Spleen (tissue), 11 donors: ENCODE measurements around the gene PPP1R12B. TPM values are rescaled to one million over a fixed set of nuclear protein-coding genes. Genes with fewer than 3 reads are reported as not detected.
"Not testable (repeated sequence)": the region's sequence is repeated elsewhere in the genome, so short reads cannot be mapped to it uniquely, and the experiment has no call there.

ENCODE experiments used
- DNase-seq: peaks from one replicate; pipeline ENCODE4 v3.0.0-alpha.2; 2020
- H3K27ac ChIP-seq, 8 donors: fragments of 200-600 bp; sonication (generic) in 7 of 8; 1 replicate in 4 of 8; 2 replicates in 4 of 8; pipeline versions ENCODE4 v1.5.0 to v1.8.0; 2016 to 2021; ENCODE audit warnings: inconsistent platforms in 4 of 8, mild to moderate bottlenecking in 4 of 8, moderate library complexity in 1 of 8
- H3K27me3 ChIP-seq, 7 donors: fragments of 200-600 bp; sonication (generic) in 6 of 7; replicated peaks in 1 of 7; 1 replicate in 4 of 7; 2 replicates in 3 of 7; pipeline versions ENCODE4 v1.5.0 to v1.8.0; 2016 to 2021; ENCODE audit warnings: inconsistent platforms in 3 of 7, mild to moderate bottlenecking in 1 of 7
- H3K36me3 ChIP-seq, 6 donors: fragments of 200-600 bp; sonication (generic) in 5 of 6; 1 replicate in 4 of 6; 2 replicates in 2 of 6; pipeline versions ENCODE4 v1.5.0 to v1.8.0; 2016 to 2021; ENCODE audit warnings: inconsistent platforms in 2 of 6
- H3K4me1 ChIP-seq, 6 donors: fragments of 200-600 bp; sonication (generic) in 5 of 6; 1 replicate in 3 of 6; 2 replicates in 3 of 6; pipeline versions ENCODE4 v1.5.0 to v1.8.0; 2016 to 2021; ENCODE audit warnings: inconsistent platforms in 3 of 6
- H3K4me3 ChIP-seq, 8 donors: fragments of 200-600 bp; sonication (generic) in 7 of 8; 1 replicate in 4 of 8; 2 replicates in 4 of 8; pipeline versions ENCODE4 v1.5.0 to v1.8.0; 2016 to 2021; ENCODE audit warnings: inconsistent platforms in 4 of 8, mild to moderate bottlenecking in 4 of 8, moderate library complexity in 2 of 8
- H3K9me3 ChIP-seq, 8 donors: fragments of 200-600 bp; sonication (generic) in 7 of 8; 1 replicate in 4 of 8; 2 replicates in 4 of 8; pipeline versions ENCODE4 v1.5.0 to v1.8.0; 2016 to 2021; ENCODE audit warnings: inconsistent platforms in 4 of 8
- POLR2A ChIP-seq, 3 donors: fragments of 450-650 bp; IDR thresholded peaks; one replicate each; pipeline ENCODE4 v1.5.1; 2017; ENCODE audit warnings: antibody characterized with exemption in 3 of 3, mild to moderate bottlenecking in 1 of 3
- POLR2AphosphoS5 ChIP-seq, 3 donors: sonication (generic); formaldehyde crosslinking; IDR thresholded peaks; one replicate each; pipeline ENCODE4 v1.5.1; 2017; ENCODE audit warnings: antibody characterized with exemption in 3 of 3
- WGBS, 5 donors: extraction: QIAGEN DNeasy Blood & Tissue Kit in 3 of 5; methylation state at CpG; one replicate each; pipeline versions ENCODE4 v1.1.5 to v1.1.7; 2013 to 2018; 5-methylcytosine and 5-hydroxymethylcytosine counted together
- intact Hi-C: fragments of 100-400 bp; cut with DNase I; formaldehyde crosslinking; loops from one replicate; pipeline ENCODE4 v1.15.0; 2023; ENCODE audit warnings: low total_unique reads
- polyA plus RNA-seq, 3 donors: library from polyadenylated mRNA; stranded (reverse); fragments of 200-250 nt; gene quantifications; one replicate each; pipeline ENCODE4 v1.2.1, GENCODE V29; 2013
- total RNA-seq, 7 donors: library from RNA; depleted of rRNA in 3 of 7; stranded (reverse); fragments of >200 nt in 3 of 7; fragmentation: NEBNext Ultra II Directional in 4 of 7; extraction: Animal tissue kit (Norgen Biotek cat#: 25700) in 4 of 7; gene quantifications; one replicate each; pipeline versions ENCODE4 v1.1.0 to v1.2.1, GENCODE V29; 2016 to 2021
- TF ChIP-seq, protein P1 (sequence below), 11 experiments: fragments of 200-600 bp in 7 of 11; fragments of 450-650 bp in 4 of 11; sonication (generic) in 4 of 11; IDR thresholded peaks in 8 of 11; conservative IDR thresholded peaks in 3 of 11; 1 replicate in 7 of 11; 2 replicates in 4 of 11; pipeline versions ENCODE4 v1.4.0 to v1.8.0; 2016 to 2021; ENCODE audit warnings: antibody characterized with exemption in 11 of 11, inconsistent platforms in 4 of 11, mild to moderate bottlenecking in 1 of 11
- donor health status: healthy with polysubstance abuse.
- donor health status: DM: no; HTN: no; CAD: no; lungs with moderate emphysema.
- donor health status: DM: no; HTN: no; CAD: no.
- donor health status: Bipolar disorder and iron deficiency.
- donor health status: healthy.
- donor health status: DM: no; HTN: no; CAD: no.
- donor health status: DM: yes; HTN: yes; CAD: no.

The PPP1R12B gene
- total and polyA plus RNA-seq, 10 donors: 2.4 to 124 (median 73.7) TPM

DNA sequence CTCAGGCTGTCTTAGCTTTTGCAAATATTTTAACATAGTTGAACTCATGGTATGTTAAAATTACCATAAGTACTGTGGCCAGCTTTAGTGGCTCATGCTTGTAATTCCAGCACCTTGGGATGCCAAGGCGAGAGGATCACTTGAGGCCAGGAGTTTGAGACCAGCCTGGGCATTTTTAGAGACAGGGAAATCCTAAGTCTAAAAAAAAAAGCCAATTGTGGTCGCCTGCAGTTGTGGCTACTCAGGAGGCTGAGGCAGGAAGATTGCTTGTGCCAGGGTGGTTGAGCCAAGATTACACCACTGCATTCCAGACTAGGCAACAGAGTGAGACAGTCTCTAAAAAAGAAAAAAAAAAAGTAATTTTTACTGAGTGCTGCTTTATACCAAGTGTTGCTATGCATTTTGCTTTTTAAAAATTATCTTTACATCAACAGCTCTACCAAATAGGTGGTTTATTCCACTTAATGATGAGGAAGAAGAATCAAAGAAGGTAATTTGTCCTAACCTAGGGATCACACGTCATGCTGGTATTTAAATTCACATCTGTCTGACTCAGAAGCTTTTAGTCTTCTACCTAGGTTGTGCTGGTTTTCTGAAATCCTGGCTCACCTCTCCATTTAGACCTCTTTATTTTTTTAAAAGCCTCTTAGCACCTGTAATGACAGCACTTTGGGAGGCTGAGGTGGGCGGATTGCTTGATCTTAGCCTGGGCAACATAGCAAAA lies 16.8 kb downstream of the PPP1R12B start:
- Histone ChIP-seq H3K36me3 (no peaks in the 10 kb centered on the region), H3K4me3 (no peak overlapping the region), H3K27me3 (no peaks in the 10 kb centered on the region), H3K4me1 (peaks cover 0 to 3% (median 0%) of the 10 kb centered on the region in 6 donors), H3K27ac (no peak overlapping the region), H3K9me3 (no peaks in the 10 kb centered on the region)
- intact Hi-C loops: no loop called here
- DNase-seq: no peak
- WGBS, 5 donors: 72 to 89% (median 74%) methylated on average over 4 of the region's 4 CpGs
- TF ChIP-seq POLR2A (IDR thresholded peaks at IDR 0.05) (no peak), POLR2AphosphoS5 (IDR thresholded peaks at IDR 0.05) (no peak)
- TF ChIP-seq, protein P1, sequence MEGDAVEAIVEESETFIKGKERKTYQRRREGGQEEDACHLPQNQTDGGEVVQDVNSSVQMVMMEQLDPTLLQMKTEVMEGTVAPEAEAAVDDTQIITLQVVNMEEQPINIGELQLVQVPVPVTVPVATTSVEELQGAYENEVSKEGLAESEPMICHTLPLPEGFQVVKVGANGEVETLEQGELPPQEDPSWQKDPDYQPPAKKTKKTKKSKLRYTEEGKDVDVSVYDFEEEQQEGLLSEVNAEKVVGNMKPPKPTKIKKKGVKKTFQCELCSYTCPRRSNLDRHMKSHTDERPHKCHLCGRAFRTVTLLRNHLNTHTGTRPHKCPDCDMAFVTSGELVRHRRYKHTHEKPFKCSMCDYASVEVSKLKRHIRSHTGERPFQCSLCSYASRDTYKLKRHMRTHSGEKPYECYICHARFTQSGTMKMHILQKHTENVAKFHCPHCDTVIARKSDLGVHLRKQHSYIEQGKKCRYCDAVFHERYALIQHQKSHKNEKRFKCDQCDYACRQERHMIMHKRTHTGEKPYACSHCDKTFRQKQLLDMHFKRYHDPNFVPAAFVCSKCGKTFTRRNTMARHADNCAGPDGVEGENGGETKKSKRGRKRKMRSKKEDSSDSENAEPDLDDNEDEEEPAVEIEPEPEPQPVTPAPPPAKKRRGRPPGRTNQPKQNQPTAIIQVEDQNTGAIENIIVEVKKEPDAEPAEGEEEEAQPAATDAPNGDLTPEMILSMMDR (IDR thresholded peaks at IDR 0.05 in 8 of 11, conservative IDR thresholded peaks at IDR 0.05 in 3 of 11): no peak

GRCh38 chr1:202367271-202367670 lies 18.8 kb downstream of the PPP1R12B start:
- TF ChIP-seq POLR2A (IDR thresholded peaks at IDR 0.05): no peak
- no peak for TF ChIP-seq POLR2AphosphoS5 (IDR thresholded peaks at IDR 0.05)
- TF ChIP-seq, protein P1 (IDR thresholded peaks at IDR 0.05 in 8 of 11, conservative IDR thresholded peaks at IDR 0.05 in 3 of 11): no peak
- Histone ChIP-seq H3K27ac (no peak overlapping the region), H3K4me3 (no peak overlapping the region), H3K36me3 (no peaks in the 10 kb centered on the region), H3K27me3 (no peaks in the 10 kb centered on the region), H3K4me1 (peaks cover 0 to 3% (median 0%) of the 10 kb centered on the region in 6 donors), H3K9me3 (no peaks in the 10 kb centered on the region)
- DNase-seq: no peak
- intact Hi-C loops: no loop called here
- 94 to 100% (median 97%) methylated on average over 1 of the region's 1 CpG for WGBS, 5 donors

DNA sequence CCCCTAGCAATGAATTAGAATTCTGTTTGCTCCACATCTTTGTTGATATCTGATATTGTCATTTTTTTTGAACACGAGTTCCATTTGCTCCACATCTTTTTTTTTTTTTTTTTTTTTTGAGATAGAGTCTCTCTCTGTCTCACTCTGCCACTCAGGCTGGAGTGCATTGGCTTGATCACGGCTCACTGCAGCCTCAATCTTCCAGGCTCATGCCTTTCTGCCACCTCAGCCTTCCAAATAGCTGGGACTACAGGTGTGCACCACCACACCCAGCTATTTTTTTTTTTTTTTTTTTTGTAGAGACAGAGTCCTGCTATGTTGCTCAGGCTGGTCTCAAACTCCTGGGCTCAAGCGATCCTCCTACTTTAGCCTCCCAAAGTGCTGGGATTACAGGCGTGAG lies 22.4 kb downstream of the PPP1R12B start:
- H3K27me3 ChIP-seq, H3K36me3 ChIP-seq, DNase-seq, H3K27ac ChIP-seq, H3K4me3 ChIP-seq, H3K9me3 ChIP-seq, intact Hi-C loops: not testable (repeated sequence)
- WGBS, 5 donors: 88 to 97% (median 91%) methylated on average over 4 of the region's 4 CpGs
- H3K4me1 ChIP-seq: peaks cover 0 to 14% (median 2%) of the 10 kb centered on the region in 6 donors

- TF ChIP-seq POLR2AphosphoS5 (IDR thresholded peaks at IDR 0.05) (no peak), POLR2A (IDR thresholded peaks at IDR 0.05) (no peak)
- TF ChIP-seq, protein P1 (IDR thresholded peaks at IDR 0.05 in 8 of 11, conservative IDR thresholded peaks at IDR 0.05 in 3 of 11): no peak
- Histone ChIP-seq H3K36me3 (no peaks in the 10 kb centered on the region), H3K4me1 (peaks cover 0 to 23% (median 3%) of the 10 kb centered on the region in 6 donors), H3K9me3 (no peaks in the 10 kb centered on the region), H3K27ac (no peak overlapping the region), H3K27me3 (no peaks in the 10 kb centered on the region), H3K4me3 (no peak overlapping the region)
- intact Hi-C loops: no loop called here
- DNase-seq: no peak
Measured at GRCh38 chr1:202374099-202374498, 25.6 kb downstream of the PPP1R12B start.

- 63 to 80% (median 71%) methylated on average over 3 of the region's 3 CpGs for WGBS, 5 donors
- not testable (repeated sequence) for H3K4me3 ChIP-seq
Measured at GRCh38 chr1:202375175-202375574, 26.7 kb downstream of the PPP1R12B start.

More at GRCh38 chr1:202375175-202375574, 26.7 kb downstream of the PPP1R12B start:
- H3K4me1 ChIP-seq: peaks cover 0 to 23% (median 3%) of the 10 kb centered on the region in 6 donors
- intact Hi-C loops, H3K9me3 ChIP-seq, H3K27me3 ChIP-seq, H3K27ac ChIP-seq, H3K36me3 ChIP-seq, DNase-seq: not testable (repeated sequence)
